ENCODE measurements around the gene PPFIA2. TPM values are rescaled to one million over a fixed set of nuclear protein-coding genes. Genes with fewer than 3 reads are reported as not detected.

PPFIA2 gene
- total and polyA plus RNA-seq, 10 of the 15 experiments (the other 5 are each of a cell fraction or from before 2014, with no cell fraction given) = 0.06 to 0.39 (median 0.18) TPM; not detected in 6

GRCh38 chr12:81633127-81633526 is 126.0 kb downstream of the PPFIA2 start:
- no peak for FAIRE-seq
- Histone ChIP-seq H3K4me2 (ENCODE audit: control insufficient read depth, insufficient read depth) (no peak overlapping the region), H3K4me1 (ENCODE audit: control insufficient read depth, insufficient read depth, low read length) (no peaks in the 10 kb centered on the region), H3K27ac (ENCODE audit: control insufficient read depth, insufficient read depth) (no peak overlapping the region), H3K79me2 (ENCODE audit: control insufficient read depth, insufficient read depth, low read length) (no peaks in the 10 kb centered on the region), H2AFZ (ENCODE audit: control insufficient read depth, low read depth, low read length) (no peak overlapping the region), H3K4me3 (no peak overlapping the region), H3K9me3 (replicated peaks; ENCODE audit: control insufficient read depth, insufficient read depth, low read length) (no peaks in the 10 kb centered on the region), H3K27me3 (replicated peaks in 1 of 2; ENCODE audit: control insufficient read depth in 2 of 2, insufficient read depth in 2 of 2, low read length in 1 of 2) (no peaks in the 10 kb centered on the region), H3K36me3 (ENCODE audit: control insufficient read depth in 2 of 2, insufficient read depth in 2 of 2, low read length in 1 of 2) (no peaks in the 10 kb centered on the region), H3K9ac (ENCODE audit: control insufficient read depth, insufficient read depth, low read length) (no peak overlapping the region), H4K20me1 (ENCODE audit: control insufficient read depth, insufficient read depth) (no peaks in the 10 kb centered on the region)
- no TSS peak for BruUV-seq (replicated peaks)
- in situ Hi-C loops (cut with MboI) = no loop called here
- ChIA-PET POLR2A (no interaction called here), RAD21 (ENCODE audit: unreplicated experiment) (no interaction called here), CTCF (interaction anchor here (0.8 to 1.3 kb wide), 3 partner anchors 11 to 725 kb away, joined by 3 to 4 read pairs (median 4); partner anchors contain the start of genes CCDC59 and METTL25), SMC1A (ENCODE audit: uncharacterized antibody, unreplicated experiment) (interaction anchor here (0.8 to 1.3 kb wide), 3 partner anchors 9 to 23 kb away, joined by 3 read pairs; no protein-coding TSS in a partner anchor)
- ATAC-seq = no peak
- DNase-seq (ENCODE audit: low read depth, low spot score) = no peak
- intact Hi-C loops (cut with micrococcal nuclease; ENCODE audit: unreplicated experiment) = no loop called here
- TF ChIP-seq SMARCA5 (IDR thresholded peaks at IDR 0.05) (no peak), BRCA1 (IDR thresholded peaks at IDR 0.05; ENCODE audit: low read depth, low read length) (no peak), BCL11A (IDR thresholded peaks at IDR 0.05; ENCODE audit: low read depth, low read length) (no peak), MYC (IDR thresholded peaks at IDR 0.05; ENCODE audit: insufficient read depth, insufficient read length, insufficient replicate concordance, low read length, severe bottlenecking) (no peak), SMC3 (IDR thresholded peaks at IDR 0.05; ENCODE audit: borderline replicate concordance, low read length) (no peak), FOS (IDR thresholded peaks at IDR 0.05; ENCODE audit: borderline replicate concordance, extremely low read depth, insufficient read length) (no peak), HCFC1 (IDR thresholded peaks at IDR 0.05; ENCODE audit: low read length) (no peak), RB1 (IDR thresholded peaks at IDR 0.05; ENCODE audit: borderline replicate concordance) (no peak), NKRF (conservative IDR thresholded peaks at IDR 0.05) (no peak), CBFB (IDR thresholded peaks at IDR 0.05; ENCODE audit: low read depth) (no peak), WRNIP1 (IDR thresholded peaks at IDR 0.05; ENCODE audit: borderline replicate concordance, low read depth, low read length) (no peak), NRF1 (conservative IDR thresholded peaks at IDR 0.05; ENCODE audit: low read depth, low read length) (no peak), ZNF207 (IDR thresholded peaks at IDR 0.05; ENCODE audit: borderline replicate concordance) (no peak), DPF2 (IDR thresholded peaks at IDR 0.05) (no peak), E2F8 (IDR thresholded peaks at IDR 0.05; ENCODE audit: low read depth, partially characterized antibody) (no peak), ATF2 (IDR thresholded peaks at IDR 0.05; ENCODE audit: low read length) (no peak), EZH2 (IDR thresholded peaks at IDR 0.05; ENCODE audit: borderline replicate concordance, control insufficient read depth, low read depth, low read length) (no peak), SPI1 (IDR thresholded peaks at IDR 0.05; ENCODE audit: borderline replicate concordance, insufficient read depth, low read depth, low read length) (no peak), JUNB (IDR thresholded peaks at IDR 0.05) (no peak), KAT2A (conservative IDR thresholded peaks at IDR 0.05; ENCODE audit: control insufficient read depth, low read depth, low read length) (no peak)

All from GM12878 (cell line).